Kasumi-1 (cell line): ENCODE results near the gene FAAP100.

ENCODE experiments used
- DNase-seq, 2 experiments: peaks; one replicate each; lab custom pipeline; 2025; lab: John Stamatoyannopoulos, UW

FAAP100 gene

DNA sequence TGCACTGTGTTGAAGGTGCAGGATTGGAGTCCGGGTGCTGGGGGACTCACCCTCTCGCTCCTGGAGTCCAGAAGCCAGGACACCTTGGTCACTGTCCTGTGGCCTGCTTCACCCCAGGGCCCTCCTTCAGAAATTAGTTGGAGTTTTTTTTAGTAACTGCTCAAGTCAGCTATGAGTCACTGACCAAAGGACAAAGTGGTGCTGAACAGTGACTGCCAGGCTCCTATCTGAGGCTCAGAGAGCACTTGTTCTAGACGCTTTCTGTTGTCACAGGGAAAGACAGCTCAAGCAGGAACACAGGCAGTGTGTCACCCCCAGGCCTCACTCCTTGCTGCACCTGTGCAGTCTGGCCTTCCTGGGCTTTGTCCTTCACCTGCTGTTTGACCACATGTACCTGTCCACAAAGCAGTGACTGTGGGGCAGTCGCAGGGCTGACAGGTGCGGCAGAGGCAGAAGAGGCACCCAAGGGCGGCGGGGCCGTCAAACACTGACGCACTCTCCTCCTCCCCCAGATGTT, 4.1 kb upstream of the FAAP100 start:
- DNase-seq: no peak

DNA sequence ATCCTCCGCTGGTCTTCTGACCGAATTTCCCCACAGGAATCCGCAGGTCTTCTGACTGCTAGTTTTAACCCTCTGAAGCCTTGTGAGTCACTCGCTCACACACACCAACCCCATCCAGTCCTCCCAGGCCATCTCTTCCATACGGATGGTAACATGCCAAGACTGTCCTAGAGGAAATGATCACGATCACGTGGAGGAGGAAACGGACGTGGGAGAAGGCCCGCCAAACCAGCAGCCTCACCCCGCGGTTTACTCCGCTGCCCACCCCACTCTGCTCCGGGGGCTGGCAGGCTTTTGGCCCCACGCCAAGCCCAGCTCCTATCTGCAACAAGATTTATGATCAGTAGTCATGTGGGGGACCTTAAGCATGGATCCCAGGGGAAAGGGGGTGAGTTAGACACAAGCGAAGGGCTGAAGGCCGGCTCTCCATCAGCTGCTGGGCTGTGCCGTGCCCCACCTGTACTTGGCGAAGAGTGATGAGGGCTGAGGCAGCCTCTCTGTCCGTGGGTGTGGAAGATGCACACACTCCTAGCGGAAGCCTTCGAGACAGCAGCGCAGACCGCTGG, 1.5 kb upstream of the FAAP100 start:
- peak; percentile 67 to 82 for DNase-seq

DNA sequence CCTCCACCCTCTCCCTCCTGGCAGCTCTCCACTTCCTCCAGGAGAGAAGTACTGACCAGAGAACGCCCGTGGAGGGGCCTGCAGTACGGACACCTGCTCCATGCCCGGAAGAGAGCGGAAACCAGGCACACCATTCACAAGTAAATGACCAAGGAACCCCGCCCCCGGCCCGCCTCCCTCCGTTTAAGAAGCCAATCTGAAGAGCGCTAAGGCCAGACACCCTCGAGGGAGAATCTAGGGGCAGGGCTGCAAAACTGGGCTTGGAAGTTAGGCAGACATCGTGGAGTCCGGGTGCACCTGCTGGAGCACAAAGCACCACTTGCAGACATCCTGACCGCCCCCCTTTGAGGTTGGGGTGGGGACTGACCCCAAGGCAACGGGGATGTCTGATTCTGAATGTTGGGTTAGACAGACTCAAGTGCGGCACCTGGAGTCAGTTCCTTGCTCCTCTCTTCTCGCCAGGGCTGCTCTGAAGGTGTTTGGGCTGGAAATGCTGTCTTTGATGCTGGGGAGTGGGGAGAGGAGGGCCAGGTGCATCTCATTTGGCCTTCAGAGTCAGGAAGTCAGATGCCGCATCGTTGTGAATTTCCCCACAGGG, 964 bp upstream of the FAAP100 start:
- peak; percentile 93 to 99 for DNase-seq

DNA sequence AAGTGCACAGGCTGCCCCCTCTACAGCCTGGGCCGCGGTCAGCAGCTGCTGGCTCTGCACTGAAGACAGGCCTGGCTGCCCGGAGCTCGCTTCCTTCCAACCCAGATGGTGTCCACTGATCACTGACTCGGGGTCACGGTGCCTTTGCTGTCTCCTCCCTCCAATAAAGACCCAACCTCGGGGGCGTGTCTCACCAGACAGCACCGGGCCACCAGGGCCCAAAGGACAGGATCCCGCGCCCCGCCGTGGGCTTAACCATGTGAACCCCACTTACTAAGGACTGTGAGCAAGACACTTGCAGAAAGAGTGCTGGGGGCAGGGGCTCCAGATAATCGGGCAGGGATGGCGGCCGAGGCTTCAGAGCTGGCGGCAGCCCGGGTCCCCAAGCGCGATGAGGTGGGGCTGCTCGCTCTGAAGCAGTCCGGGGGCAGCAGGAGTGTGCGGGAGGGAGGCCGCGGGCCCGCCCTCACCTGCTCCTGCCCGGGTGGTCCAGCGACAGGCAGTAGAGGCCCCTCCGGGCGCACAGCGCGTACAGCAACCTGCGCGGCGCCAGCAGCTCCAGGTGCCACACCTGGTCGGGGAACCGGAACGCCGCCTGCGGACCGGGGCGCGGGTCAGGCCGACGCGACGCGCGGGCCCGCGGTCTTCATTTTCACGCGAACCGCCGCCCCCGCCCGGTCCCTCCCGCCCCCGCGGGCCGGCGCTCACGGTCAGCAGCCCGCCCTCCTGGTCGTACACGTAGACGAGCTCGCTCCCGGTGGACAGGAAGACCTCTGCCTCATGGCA, 502 bp downstream of the FAAP100 start:
- no peak for DNase-seq

DNA sequence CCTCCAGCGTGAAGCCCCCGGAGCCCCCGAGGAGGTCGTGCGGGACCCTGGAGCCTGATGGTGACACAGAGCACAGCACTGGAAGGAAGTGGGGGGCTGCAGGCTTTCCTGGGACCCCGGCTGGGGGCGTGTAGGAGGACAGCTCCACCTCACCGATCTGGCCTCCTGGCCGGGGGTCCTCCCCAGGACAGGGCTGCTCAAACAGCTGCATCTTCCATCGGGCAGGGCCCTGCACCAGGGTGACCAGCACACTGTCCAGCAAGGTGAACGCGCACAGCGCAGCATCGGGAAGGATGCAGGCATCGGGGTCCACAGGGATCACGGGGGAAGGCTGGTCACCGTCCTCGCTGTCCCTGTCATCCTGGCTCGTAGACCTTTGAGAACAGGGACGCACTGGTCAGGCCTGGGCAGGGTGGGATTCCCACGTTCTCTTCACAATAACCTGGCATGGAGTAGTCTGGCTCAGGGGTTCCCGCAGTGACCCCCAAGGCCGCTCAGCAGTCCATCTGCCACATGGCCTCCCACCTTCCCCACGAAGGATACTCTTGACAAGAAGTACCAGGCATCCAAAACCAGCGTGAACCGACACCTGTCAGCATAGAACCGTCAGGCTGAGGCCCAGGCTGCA, 1.2 kb downstream of the FAAP100 start:
- DNase-seq: no peak

DNA sequence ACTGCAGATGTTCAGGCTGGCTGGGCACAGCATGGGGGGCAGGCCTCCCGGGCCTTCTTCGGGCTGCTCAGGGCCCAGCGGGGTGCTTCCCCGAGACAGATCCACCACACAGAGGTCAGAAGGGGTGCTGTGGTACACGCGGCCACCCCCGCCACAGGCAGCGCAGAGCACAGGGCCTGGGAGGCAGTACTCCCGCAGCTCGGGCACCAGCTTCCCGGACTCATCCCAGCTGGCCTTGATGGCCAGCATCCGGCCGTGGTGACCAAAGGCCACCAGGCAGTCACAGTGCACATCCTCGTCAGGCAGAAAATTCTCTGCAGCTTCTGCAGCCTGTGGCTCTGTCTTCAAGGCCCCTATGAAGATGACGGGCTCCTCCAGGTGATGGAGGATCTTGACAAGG, 1.9 kb downstream of the FAAP100 start:
- no peak for DNase-seq

DNA sequence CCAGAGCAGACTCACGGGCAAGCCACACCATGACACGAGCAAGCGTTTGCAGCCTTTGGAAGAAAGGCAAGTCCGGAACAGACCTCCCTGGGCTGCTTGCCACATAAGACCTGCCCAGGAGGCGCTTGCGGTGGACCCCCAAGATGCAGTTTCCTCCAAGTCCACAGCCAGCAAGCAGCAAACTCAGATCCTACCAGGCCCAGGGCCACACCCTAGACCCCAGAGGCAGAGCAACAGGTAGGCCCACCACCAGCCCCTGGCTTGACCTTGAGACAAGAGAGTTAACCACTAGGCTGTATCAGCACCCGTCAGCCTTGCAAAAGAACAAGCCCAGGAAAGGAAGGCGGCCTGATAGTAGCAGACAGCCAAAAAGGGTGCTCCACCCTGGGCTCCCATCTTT, 2.3 kb downstream of the FAAP100 start:
- no peak for DNase-seq

DNA sequence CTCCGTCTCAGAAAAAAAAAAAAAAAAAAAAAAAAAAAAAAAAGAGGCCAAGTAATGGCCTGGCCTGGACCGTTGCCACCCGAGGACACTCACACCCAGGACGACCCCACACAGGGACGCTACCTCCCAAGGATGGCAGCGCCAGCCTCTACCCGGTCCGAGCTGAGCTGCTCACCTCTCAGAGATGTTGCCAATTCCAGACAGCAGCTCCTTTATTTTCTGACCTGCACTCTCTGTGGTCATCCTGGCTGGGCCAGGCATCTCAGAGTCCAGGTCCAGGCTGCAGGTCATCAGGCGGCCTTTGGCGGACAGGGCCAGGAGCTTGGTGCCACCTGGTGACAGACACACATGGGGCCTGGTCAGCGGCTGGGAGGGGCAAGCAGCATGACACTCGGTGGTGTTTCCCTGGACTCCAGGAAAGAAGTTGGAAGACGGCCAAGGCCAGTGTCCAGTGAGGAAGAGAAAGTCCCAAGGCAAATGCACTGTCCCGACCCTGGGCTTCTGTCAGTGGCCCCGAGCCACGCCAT, 3.1 kb downstream of the FAAP100 start:
- no peak for DNase-seq

DNA sequence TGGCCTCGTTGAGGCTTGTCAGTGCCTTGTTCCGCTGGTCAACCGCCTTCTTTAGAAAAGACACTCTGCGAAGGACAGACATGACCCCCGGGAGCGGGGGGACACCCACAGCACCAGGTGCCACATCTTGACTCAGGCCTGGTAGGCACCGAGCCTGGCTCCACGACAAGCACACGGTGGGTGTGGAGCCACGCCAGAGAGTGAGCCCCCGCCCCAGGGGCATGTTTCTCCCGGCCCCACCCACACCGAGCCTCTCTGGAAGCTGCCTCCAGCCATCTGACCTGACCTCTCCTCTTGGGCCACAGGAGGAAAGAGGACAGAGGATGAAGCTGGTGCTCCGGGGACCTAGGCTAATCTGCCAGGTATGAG, 4.6 kb downstream of the FAAP100 start:
- no peak for DNase-seq

DNA sequence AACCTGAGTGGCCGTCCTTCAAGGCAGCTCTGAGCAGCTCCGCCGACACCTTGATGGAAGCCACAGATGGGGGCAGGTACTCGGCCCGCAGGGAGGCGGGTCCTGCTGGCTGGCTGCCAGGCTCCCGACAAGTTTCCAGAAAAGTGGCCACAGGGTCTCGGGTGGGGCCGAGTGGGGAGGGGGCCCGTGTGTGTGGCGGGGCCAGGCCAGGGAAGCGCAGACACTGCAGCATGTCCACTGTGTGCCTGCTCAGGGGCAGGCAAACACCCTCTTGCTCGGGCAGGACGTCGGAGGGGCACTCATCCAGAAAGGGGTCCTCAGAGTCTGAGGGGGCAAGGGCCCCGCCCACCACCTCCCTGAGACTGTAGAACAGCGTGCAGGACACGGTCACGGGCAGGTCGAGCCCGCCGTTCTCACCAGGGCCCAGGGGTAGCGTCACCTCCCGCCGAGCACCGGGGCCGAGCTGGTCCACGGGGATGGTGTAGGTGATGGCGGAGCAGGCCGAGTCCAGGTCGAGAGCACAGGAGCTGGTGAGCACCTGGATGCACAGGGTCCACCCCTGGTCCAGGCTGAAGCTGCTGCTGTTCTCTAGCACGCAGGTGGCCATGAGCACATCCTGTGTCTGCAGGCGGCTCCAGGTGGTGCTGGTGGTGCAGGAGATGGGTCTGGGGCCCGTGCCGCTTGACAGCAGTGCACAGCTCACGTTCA, 5.1 kb downstream of the FAAP100 start:
- no peak for DNase-seq

DNA sequence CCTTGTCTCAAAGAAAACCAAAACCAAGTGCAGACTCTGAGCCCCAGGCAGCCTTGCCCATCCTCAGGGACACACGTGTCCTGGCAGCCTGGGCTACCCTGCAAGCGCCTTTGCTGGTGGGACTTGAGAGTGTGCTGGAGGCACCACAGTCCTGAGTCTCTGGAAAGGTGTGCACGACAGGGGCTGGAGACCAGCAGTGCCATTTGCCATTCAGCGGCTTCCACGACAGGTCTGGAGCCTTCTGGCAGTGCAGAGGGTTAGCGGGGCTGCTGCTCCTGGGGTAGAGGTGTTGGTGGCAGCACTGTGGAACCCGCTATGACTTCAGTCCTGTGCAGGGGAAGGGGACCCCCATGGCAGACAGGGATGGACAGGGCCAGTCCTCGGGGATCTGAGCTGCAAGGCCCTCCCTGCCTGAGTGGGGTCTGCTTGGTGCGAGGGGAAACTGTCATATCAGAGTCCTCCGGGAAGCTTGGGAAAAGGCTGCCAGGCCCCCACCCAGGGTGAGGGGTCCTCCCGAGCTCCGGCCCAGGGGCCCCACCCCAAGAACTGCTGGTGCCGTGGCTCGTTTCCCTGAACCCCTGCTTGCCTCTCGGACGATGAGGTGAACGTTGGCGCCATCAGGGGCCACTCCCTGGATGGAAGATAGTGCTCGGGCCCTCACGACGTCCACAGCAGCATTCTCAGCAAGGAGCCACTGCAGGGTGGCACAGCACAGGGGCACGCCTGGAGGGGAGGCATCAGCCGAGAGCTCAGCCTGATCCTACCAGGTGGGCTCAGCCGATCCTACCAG, 6.8 kb downstream of the FAAP100 start:
- DNase-seq: no peak

DNA sequence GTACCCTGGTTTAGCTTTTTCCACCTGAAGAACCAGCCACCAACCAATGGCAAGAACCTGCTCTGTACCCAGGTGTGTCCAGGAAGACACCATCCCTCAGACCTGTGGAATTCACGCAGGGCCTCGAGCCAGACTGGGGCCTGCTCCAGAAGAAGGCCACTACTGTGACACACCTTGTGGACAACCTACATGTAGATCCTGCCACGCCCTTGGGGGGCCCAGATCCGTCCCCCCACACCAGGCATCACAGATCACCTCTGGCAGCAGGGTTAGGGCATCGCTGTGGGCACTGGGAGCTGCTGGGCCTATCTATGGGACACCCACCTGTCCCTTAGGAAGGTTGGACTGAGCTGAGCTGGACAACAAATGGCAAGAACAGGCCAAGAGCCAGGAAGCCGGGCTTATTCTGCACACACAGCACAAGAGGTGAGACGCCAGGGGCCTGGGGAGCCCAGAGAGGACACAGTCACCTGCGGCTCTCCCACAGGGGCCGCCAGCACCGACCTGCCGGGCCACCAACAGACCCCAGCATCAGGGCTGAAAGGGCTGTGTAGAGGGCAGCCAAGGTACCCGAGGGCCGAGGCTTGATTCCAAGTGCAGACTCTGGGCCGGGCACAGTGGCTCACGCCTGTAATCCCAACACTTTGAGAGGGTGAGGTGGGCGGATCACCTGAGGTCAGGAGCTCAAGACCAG, 7.7 kb downstream of the FAAP100 start:
- no peak for DNase-seq

DNA sequence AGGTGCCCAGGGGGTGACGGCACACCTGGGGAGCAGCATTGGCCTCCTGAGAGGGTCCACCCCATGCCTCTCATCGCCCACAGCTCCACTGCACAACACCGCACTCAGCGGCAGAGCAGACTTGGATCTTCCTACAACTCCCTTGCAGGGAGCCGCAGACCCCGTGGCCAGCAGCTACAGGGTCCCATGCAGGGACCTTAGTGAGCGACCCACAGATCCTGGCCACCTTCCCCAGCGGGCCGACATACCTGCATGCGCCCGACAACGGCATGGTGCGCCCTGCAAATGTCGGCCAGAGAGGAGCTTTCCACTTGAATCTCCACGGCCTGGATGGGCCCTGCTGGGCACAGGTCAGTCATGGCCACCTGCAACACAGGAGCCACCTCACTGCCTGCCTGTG, 8.4 kb downstream of the FAAP100 start:
- DNase-seq: no peak

DNA sequence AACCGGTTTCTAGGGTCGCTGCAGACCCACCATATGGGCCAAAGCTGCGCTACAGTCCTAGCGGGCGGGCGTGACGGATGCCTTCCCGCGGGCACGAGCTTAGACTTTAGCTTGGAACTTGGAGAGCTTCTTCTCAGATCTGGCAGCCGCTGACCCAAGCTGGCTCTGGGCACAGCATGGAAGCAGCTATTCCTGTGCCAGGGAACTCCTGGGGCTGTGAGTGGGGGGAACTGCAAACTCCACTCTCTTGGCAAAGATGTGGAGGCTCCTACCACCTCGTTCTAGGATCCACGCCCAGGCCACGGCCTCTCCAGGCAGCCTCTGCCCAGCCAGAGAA, 8.8 kb downstream of the FAAP100 start:
- no peak for DNase-seq

DNA sequence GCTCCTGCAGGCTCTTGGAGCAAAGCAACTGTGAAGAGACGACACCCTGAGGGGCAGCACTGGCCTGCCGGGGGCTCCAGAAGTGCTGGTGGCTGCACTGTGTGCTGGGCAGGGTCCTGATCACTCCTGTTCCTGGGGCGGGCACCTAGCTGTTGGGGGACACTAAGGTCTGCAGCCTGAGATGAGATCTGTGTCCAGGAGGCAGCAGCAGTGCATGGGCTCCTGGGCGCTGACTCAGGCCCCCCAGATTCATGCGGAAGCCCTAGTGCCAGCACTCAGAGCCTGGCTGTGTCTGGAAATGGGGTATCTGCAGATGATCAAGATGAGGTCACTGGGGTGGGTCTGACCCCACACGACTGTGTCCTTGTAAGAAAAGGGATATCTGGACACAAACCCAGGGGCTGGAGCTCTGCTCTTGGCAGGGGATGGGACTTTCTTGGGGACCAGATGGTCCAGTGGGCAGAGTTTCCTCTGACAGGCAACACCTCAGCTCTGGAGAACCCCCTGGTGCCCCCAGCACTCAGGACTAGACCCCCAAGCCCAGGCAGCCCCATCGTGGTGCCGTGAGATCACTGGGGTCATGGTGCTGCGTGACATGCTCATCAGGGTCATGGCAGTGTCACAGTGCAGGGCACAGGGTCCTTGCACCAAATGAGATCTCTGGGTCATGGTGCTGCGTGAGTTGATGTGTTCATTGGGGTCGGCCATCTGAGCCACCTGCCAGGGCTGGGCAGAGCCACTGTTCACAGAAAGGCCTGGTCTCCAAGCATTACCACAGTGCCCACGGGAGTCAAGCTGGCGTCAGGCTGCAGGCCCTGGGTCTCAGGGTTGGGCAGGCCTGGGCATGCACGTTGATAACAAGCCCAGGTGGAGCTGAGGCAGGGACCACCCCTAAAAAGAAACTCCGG, 9.5 kb downstream of the FAAP100 start:
- DNase-seq: no peak

DNA sequence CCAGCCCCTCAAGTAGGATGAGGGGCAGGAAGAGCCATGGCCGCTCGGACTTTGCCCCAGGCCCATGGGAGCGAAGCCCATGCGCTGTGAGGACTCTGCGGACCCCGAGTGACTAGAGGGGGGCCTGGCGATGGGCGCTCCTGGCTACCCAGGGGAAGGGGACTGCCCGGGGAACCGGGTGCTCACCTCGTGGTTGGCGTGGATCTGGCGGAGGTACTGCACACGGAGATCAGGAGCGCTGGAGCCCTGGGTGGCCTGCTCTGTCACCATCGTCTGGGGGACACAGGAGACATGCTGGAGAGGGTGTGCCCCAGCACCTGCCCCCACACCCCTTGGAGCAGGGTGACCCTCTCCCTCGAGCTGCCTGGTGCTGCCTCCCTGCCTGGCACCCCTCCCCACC, 11.0 kb downstream of the FAAP100 start:
- DNase-seq: no peak

DNA sequence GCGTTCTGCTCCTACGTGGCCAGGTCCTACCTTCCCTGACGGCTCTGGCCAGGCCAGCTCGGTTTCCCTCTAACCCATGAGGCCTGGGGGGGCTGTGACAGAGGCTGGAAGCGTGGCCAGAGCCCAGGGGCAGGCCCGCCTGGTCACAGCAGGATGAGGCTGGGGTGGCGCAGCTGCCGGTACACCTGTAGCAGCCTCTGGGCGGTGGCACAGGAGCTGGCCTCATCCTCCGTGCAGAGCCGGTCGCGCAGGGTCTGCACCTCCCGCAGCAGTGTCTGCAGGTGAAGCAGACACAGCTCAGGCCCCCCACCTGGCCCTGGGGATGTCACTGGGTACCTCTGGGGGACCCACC, 11.5 kb downstream of the FAAP100 start:
- DNase-seq: no peak

DNA sequence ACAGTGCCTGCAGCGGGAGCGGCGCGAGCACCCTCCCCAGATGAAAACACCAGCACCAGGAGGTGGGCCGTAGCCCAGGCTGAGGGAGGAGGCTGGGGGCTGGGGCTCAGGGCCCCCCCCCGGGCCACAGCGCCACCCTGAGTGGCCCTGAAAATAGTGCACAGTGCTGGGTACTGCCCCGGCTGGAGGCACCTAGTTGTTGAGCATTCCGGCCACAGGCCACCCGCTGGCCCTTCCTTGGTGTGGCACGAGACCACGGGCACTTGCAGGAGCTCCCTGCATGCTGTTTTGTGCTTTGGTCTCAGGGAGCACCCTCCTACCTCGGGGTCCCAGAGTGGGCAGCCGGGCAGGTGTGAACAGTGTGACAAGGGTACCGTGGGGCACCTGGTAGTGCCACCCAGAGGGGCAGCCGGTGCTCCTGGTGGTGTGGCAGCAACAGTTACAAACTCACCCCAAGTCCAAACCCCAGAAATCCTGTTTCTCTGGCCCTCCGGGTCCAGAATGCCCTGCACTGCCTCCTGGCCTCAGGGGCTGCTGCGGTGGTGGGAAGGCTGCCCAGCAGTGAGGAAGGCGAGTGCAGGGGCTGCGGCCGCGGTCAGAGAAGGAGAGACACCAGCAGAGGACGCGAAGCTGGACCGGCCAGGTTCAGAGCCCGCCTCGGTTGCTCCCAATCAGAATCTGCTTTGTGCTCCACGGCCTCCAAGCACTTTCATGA, 12.0 kb downstream of the FAAP100 start:
- no peak for DNase-seq

DNA sequence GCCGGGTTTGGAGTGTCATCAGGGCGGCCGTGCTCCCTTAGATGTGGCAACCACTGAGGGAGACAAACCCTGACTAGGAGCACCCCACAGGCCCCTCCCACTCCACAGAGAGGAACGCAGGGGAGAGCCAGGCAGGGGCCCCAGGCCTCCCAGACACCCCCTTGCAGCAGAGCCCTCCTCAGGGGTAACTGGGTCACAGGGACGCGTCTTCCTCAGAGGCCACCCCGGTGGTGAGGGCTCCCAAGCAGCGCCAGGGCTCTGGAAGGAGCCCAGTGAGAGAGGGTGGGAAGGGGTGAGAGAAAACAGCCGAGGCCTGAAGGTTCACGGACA, 12.6 kb downstream of the FAAP100 start:
- no peak for DNase-seq
